Esophagus (tissue), 2 donors: ENCODE data around the gene CMTM8. TPM values are rescaled to one million over a fixed set of nuclear protein-coding genes. Genes with fewer than 3 reads are reported as not detected.
"Not testable (repeated sequence)": the region's sequence is repeated elsewhere in the genome, so short reads cannot be mapped to it uniquely, and the experiment has no call there.

Experiments used
- H3K27ac ChIP-seq, 2 donors: one replicate each; pipeline ENCODE4 v1.5.1; 2013; ENCODE audit warnings: low read depth in 2 of 2, mild to moderate bottlenecking in 2 of 2, inconsistent platforms in 1 of 2, low read length in 1 of 2, moderate library complexity in 1 of 2
- H3K27me3 ChIP-seq, 2 donors: one replicate each; pipeline ENCODE4 v1.6.1; 2013; ENCODE audit warnings: low read length in 2 of 2, control low read depth in 1 of 2, mild to moderate bottlenecking in 1 of 2; ENCODE audit not compliant: insufficient read depth in 2 of 2, control insufficient read depth in 1 of 2
- H3K36me3 ChIP-seq, 2 donors: one replicate each; pipeline ENCODE4 v1.6.1; 2013; ENCODE audit warnings: low read length in 1 of 2; ENCODE audit not compliant: control insufficient read depth in 2 of 2, insufficient read depth in 2 of 2
- H3K4me1 ChIP-seq, 2 donors: one replicate each; pipeline ENCODE4 v1.6.1; 2013; ENCODE audit warnings: low read length in 1 of 2; ENCODE audit not compliant: control insufficient read depth in 2 of 2, insufficient read depth in 2 of 2
- H3K4me3 ChIP-seq, 2 donors: one replicate each; pipeline ENCODE4 v1.5.1; 2013; ENCODE audit warnings: low read length in 2 of 2, mild to moderate bottlenecking in 2 of 2, low read depth in 1 of 2, moderate library complexity in 1 of 2
- H3K9me3 ChIP-seq, 2 donors: one replicate each; pipeline ENCODE4 v1.6.1; 2013; ENCODE audit warnings: mild to moderate bottlenecking in 2 of 2, low read depth in 1 of 2, low read length in 1 of 2, moderate library complexity in 1 of 2; ENCODE audit not compliant: control insufficient read depth in 2 of 2, insufficient read depth in 1 of 2
- WGBS, 2 donors: extraction: QIAGEN DNeasy Blood & Tissue Kit; methylation state at CpG; one replicate each; pipeline ENCODE4 v1.1.7; 2013; 5-methylcytosine and 5-hydroxymethylcytosine counted together
- polyA plus RNA-seq, 2 donors: library from polyadenylated mRNA; stranded (reverse); fragments of 200-250 nt; gene quantifications; one replicate each; pipeline ENCODE4 v1.2.3, GENCODE V29; 2013
- donor health status: healthy with polysubstance abuse.
- donor health status: Bipolar disorder and iron deficiency.

The CMTM8 gene
- polyA plus RNA-seq, 2 donors, result 1.1 to 1.7 TPM

GRCh38 chr3:32224016-32224516 is 14.4 kb upstream of the CMTM8 start:
- H3K4me3 ChIP-seq, result no peak overlapping the region
- 70 to 74% methylated on average over 5 of the region's 5 CpGs for WGBS, 2 donors
- peaks cover 0 to 5% of the 10 kb centered on the region in 2 donors for H3K27me3 ChIP-seq
- no peaks in the 10 kb centered on the region for H3K36me3 ChIP-seq
- peaks cover 0 to 2% of the 10 kb centered on the region in 2 donors for H3K4me1 ChIP-seq
- peaks cover 2% of the 10 kb centered on the region in 2 donors for H3K9me3 ChIP-seq
- H3K27ac ChIP-seq, result no peak overlapping the region

- WGBS, 2 donors, result 40 to 61% methylated on average over 2 of the region's 2 CpGs
- peaks cover 0 to 5% of the 10 kb centered on the region in 2 donors for H3K27me3 ChIP-seq
- no peak overlapping the region for H3K27ac ChIP-seq
These were observed 11.5 kb upstream of the CMTM8 start for GRCh38 chr3:32226875-32227500.

GRCh38 chr3:32228743-32229142 is 9.7 kb upstream of the CMTM8 start:
- H3K9me3 ChIP-seq, H3K4me3 ChIP-seq, H3K36me3 ChIP-seq, H3K27ac ChIP-seq, H3K27me3 ChIP-seq, H3K4me1 ChIP-seq: not testable (repeated sequence)
- 86 to 94% methylated on average over 4 of the region's 4 CpGs for WGBS, 2 donors

More at GRCh38 chr3:32226875-32227500, 11.5 kb upstream of the CMTM8 start:
- peaks cover 0 to 2% of the 10 kb centered on the region in 2 donors for H3K4me1 ChIP-seq
- H3K9me3 ChIP-seq, result no peaks in the 10 kb centered on the region
- no peak overlapping the region for H3K4me3 ChIP-seq
- no peaks in the 10 kb centered on the region for H3K36me3 ChIP-seq

GRCh38 chr3:32229565-32229964 is 8.9 kb upstream of the CMTM8 start:
- 83 to 90% methylated on average over 4 of the region's 4 CpGs for WGBS, 2 donors
- Histone ChIP-seq H3K36me3 (no peaks in the 10 kb centered on the region), H3K4me3 (no peak overlapping the region), H3K4me1 (peaks cover 0 to 2% of the 10 kb centered on the region in 2 donors), H3K27me3 (no peaks in the 10 kb centered on the region), H3K27ac (no peak overlapping the region), H3K9me3 (no peaks in the 10 kb centered on the region)

GRCh38 chr3:32236377-32236776 is 2.1 kb upstream of the CMTM8 start:
- Histone ChIP-seq H3K9me3 (peaks cover 0 to 4% of the 10 kb centered on the region in 2 donors), H3K36me3 (no peaks in the 10 kb centered on the region), H3K27me3 (peaks cover 0 to 3% of the 10 kb centered on the region in 2 donors), H3K4me3 (no peak overlapping the region), H3K4me1 (peaks cover 2 to 4% of the 10 kb centered on the region in 2 donors), H3K27ac (no peak overlapping the region)

- 8 to 10% methylated on average over 45 to 49 of the region's 49 CpGs for WGBS, 2 donors
- Histone ChIP-seq H3K9me3 (peaks cover 0 to 4% of the 10 kb centered on the region in 2 donors), H3K36me3 (no peaks in the 10 kb centered on the region), H3K4me1 (peaks cover 2 to 4% of the 10 kb centered on the region in 2 donors), H3K4me3 (peak overlapping the region; percentile 70 to 72), H3K27ac (peak overlapping the region in 1 of 2 donors; percentile 14), H3K27me3 (peaks cover 0 to 3% of the 10 kb centered on the region in 2 donors)
These were observed 619 bp upstream of the CMTM8 start for GRCh38 chr3:32237670-32238452.

- H3K27me3 ChIP-seq, result peaks cover 0 to 3% of the 10 kb centered on the region in 2 donors
- H3K27ac ChIP-seq, result no peak overlapping the region
- 46 to 51% methylated on average over 12 of the region's 12 CpGs for WGBS, 2 donors
- no peaks in the 10 kb centered on the region for H3K36me3 ChIP-seq
- H3K4me1 ChIP-seq, result peaks cover 2 to 4% of the 10 kb centered on the region in 2 donors
- H3K4me3 ChIP-seq, result peak overlapping the region; percentile 70 to 72
- peaks cover 0 to 4% of the 10 kb centered on the region in 2 donors for H3K9me3 ChIP-seq
These were observed 1.1 kb downstream of the CMTM8 start for GRCh38 chr3:32239307-32240158.

GRCh38 chr3:32240159-32240545 is 1.7 kb downstream of the CMTM8 start:
- 65 to 73% methylated on average over 6 of the region's 6 CpGs for WGBS, 2 donors
- Histone ChIP-seq H3K27me3 (peaks cover 0 to 3% of the 10 kb centered on the region in 2 donors), H3K36me3 (no peaks in the 10 kb centered on the region), H3K4me3 (no peak overlapping the region), H3K4me1 (peaks cover 2 to 4% of the 10 kb centered on the region in 2 donors), H3K9me3 (peaks cover 0 to 4% of the 10 kb centered on the region in 2 donors), H3K27ac (no peak overlapping the region)

- H3K4me1 ChIP-seq, result peaks cover 2 to 4% of the 10 kb centered on the region in 2 donors
- 91 to 93% methylated on average over 4 of the region's 4 CpGs for WGBS, 2 donors
- peaks cover 0 to 4% of the 10 kb centered on the region in 2 donors for H3K9me3 ChIP-seq
- no peak overlapping the region for H3K27ac ChIP-seq
- H3K36me3 ChIP-seq, result no peaks in the 10 kb centered on the region
- H3K4me3 ChIP-seq, result no peak overlapping the region
- peaks cover 0 to 3% of the 10 kb centered on the region in 2 donors for H3K27me3 ChIP-seq
These were observed 2.6 kb downstream of the CMTM8 start for GRCh38 chr3:32241100-32241499.
